Activated naive CD4-positive, alpha-beta T cell treated with anti-CD3 and anti-CD28 coated beads, Interleukin-2, amount 50 U/mL, for 24 hours (primary cell): ENCODE measurements around the gene RFESD.
"Not testable (repeated sequence)": the region's sequence is repeated elsewhere in the genome, so short reads cannot be mapped to it uniquely, and the experiment has no call there.

Experiments
- H3K27ac Mint-ChIP-seq: one replicate; pipeline ENCODE4 v1.8.0; 2021; ENCODE audit warnings: mild to moderate bottlenecking, mixed read lengths
- H3K27me3 Mint-ChIP-seq: one replicate; pipeline ENCODE4 v1.8.0; 2021; ENCODE audit warnings: mixed read lengths
- H3K36me3 Mint-ChIP-seq: one replicate; pipeline ENCODE4 v1.8.0; 2021; ENCODE audit warnings: mixed read lengths
- H3K4me1 Mint-ChIP-seq: one replicate; pipeline ENCODE4 v1.8.0; 2021; ENCODE audit warnings: mixed read lengths
- H3K4me3 Mint-ChIP-seq: one replicate; pipeline ENCODE4 v1.8.0; 2021; ENCODE audit warnings: mild to moderate bottlenecking, mixed read lengths
- H3K9me3 Mint-ChIP-seq: one replicate; pipeline ENCODE4 v1.8.0; 2021; ENCODE audit warnings: mixed read lengths

The RFESD gene

GRCh38 chr5:95669540-95669939 lies 23.0 kb downstream of the RFESD start:
- H3K4me1 Mint-ChIP-seq, result no peaks in the 10 kb centered on the region
- no peak overlapping the region for H3K27ac Mint-ChIP-seq
- no peak overlapping the region for H3K4me3 Mint-ChIP-seq
- no peaks in the 10 kb centered on the region for H3K27me3 Mint-ChIP-seq
- H3K9me3 Mint-ChIP-seq, result no peaks in the 10 kb centered on the region
- H3K36me3 Mint-ChIP-seq, result no peaks in the 10 kb centered on the region

GRCh38 chr5:95669985-95670384 lies 23.4 kb downstream of the RFESD start:
- Mint-ChIP-seq H3K27me3 (no peaks in the 10 kb centered on the region), H3K9me3 (no peaks in the 10 kb centered on the region), H3K4me3 (no peak overlapping the region), H3K27ac (no peak overlapping the region), H3K4me1 (no peaks in the 10 kb centered on the region), H3K36me3 (no peaks in the 10 kb centered on the region)

DNA sequence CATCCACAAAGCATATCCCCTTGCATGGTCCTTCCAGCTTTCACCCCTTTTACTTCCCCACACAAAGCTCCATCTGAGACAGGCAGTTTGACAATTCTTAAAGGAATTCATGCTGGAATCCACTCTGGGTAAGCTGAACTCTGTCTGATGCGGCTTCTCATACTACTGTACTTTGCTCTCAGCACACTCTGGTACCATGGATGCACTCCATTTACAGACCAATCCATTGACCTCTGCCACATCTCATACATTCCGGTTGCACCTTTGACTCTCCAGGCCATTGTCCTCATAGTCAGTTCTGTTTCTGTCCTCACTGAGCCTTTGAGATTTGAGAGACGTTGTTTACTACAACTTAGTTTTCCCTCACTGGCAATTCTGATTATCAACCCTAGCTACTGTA lies 24.0 kb downstream of the RFESD start:
- no peaks in the 10 kb centered on the region for H3K9me3 Mint-ChIP-seq
- H3K27me3 Mint-ChIP-seq, result no peaks in the 10 kb centered on the region
- no peaks in the 10 kb centered on the region for H3K36me3 Mint-ChIP-seq
- H3K4me1 Mint-ChIP-seq, result no peaks in the 10 kb centered on the region
- H3K27ac Mint-ChIP-seq, result no peak overlapping the region
- H3K4me3 Mint-ChIP-seq, result no peak overlapping the region

DNA sequence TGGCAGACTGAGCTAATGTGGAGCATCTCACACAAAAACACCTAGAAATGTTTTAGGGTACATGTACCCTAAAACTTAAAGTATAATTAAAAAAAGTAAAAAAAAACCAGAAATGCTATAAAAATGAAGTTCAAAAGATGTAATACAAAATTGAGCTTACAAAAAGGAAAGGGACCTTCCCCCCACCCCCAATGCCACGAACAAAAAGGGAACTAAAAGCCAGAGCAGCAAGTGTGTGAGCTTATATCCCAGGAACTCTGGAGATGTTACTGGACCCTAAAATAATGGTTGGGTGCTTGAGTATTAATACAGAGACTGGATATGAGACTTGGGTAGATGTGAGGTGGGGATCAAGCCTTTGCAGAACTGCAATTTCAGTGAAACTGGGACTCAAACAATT lies 25.2 kb downstream of the RFESD start:
- H3K4me1 Mint-ChIP-seq, result no peaks in the 10 kb centered on the region
- no peak overlapping the region for H3K4me3 Mint-ChIP-seq
- H3K9me3 Mint-ChIP-seq, result no peaks in the 10 kb centered on the region
- no peak overlapping the region for H3K27ac Mint-ChIP-seq
- no peaks in the 10 kb centered on the region for H3K36me3 Mint-ChIP-seq
- H3K27me3 Mint-ChIP-seq, result no peaks in the 10 kb centered on the region

GRCh38 chr5:95672641-95673040 lies 26.1 kb downstream of the RFESD start:
- no peaks in the 10 kb centered on the region for H3K36me3 Mint-ChIP-seq
- no peak overlapping the region for H3K4me3 Mint-ChIP-seq
- H3K27ac Mint-ChIP-seq, result no peak overlapping the region
- H3K27me3 Mint-ChIP-seq, result no peaks in the 10 kb centered on the region
- no peaks in the 10 kb centered on the region for H3K9me3 Mint-ChIP-seq
- no peaks in the 10 kb centered on the region for H3K4me1 Mint-ChIP-seq

DNA sequence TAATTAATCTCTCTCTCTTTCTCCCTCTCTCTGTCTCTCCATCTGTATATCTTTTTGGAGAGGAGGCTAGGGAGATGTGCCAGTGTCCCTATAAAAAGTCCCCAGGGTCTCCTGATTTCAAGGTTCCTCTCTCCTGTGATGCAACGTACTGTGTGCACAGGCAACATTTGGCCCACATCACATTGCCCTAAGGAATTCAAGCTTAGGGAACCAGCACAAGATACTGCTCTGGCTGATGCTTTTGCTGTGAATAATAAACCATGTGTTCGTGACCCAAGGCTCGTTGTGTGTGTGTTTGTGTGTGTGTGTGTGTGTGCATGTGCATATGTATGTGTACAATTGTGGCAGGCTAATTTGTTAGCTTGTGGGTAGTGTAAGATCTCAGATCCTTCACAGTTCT lies 26.5 kb downstream of the RFESD start:
- H3K4me1 Mint-ChIP-seq, result no peaks in the 10 kb centered on the region
- H3K27ac Mint-ChIP-seq, result no peak overlapping the region
- H3K4me3 Mint-ChIP-seq, result no peak overlapping the region
- no peaks in the 10 kb centered on the region for H3K27me3 Mint-ChIP-seq
- H3K36me3 Mint-ChIP-seq, result no peaks in the 10 kb centered on the region
- H3K9me3 Mint-ChIP-seq, result no peaks in the 10 kb centered on the region

DNA sequence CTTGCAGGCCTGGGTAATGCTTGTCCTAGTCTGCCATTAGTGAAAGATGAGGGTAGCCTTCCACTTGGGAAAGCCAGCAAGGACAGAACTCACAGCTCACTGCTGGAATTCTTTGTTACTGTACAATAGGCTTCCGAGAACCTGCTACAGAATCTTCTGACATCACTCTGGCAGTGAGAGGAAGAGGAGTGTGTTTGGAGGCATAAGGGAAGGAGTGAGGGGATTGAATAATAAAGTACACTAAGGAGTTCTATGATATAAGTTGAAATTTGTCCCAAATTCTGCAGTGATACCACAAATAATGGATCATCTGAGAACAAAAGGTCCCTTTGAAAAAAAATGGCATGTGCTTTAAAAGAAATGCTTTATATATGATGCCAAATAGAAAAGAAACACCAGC lies 36.3 kb downstream of the RFESD start, which contains the start of gene SPATA9:
SPATA9 (minus strand) TSS at position 101 of the 400 bp plus-strand sequence. CDS start 137 bp downstream, outside the sequence.
- no peaks in the 10 kb centered on the region for H3K4me1 Mint-ChIP-seq
- no peaks in the 10 kb centered on the region for H3K9me3 Mint-ChIP-seq
- no peaks in the 10 kb centered on the region for H3K36me3 Mint-ChIP-seq
- H3K4me3 Mint-ChIP-seq, result no peak within 1 kb of the TSS
- H3K27ac Mint-ChIP-seq, result no peak within 1 kb of the TSS
- H3K27me3 Mint-ChIP-seq, result peaks cover 1% of the 10 kb centered on the region

DNA sequence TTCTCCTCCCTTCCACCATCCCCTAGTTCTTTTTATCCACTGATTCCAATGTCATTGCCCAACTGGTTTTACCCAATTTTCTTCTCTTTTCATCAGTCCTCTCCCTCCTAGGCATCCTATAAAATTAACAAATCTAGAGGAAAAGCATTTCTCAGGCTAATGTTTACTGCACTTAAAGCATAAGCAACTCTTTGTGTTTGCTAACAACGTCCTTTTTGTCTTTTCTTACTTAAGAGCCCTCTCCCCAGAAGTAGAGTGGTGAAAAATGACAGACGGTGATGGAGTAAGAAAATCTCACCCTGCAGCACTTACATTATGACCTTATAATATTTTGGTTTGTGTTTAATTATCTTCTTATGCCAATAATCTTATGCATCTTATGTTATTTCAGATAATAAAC lies 37.8 kb downstream of the RFESD start:
- H3K4me3 Mint-ChIP-seq, result no peak overlapping the region
- no peak overlapping the region for H3K27ac Mint-ChIP-seq
- peaks cover 1% of the 10 kb centered on the region for H3K27me3 Mint-ChIP-seq
- H3K36me3 Mint-ChIP-seq, result no peaks in the 10 kb centered on the region
- no peaks in the 10 kb centered on the region for H3K4me1 Mint-ChIP-seq
- H3K9me3 Mint-ChIP-seq, result no peaks in the 10 kb centered on the region

DNA sequence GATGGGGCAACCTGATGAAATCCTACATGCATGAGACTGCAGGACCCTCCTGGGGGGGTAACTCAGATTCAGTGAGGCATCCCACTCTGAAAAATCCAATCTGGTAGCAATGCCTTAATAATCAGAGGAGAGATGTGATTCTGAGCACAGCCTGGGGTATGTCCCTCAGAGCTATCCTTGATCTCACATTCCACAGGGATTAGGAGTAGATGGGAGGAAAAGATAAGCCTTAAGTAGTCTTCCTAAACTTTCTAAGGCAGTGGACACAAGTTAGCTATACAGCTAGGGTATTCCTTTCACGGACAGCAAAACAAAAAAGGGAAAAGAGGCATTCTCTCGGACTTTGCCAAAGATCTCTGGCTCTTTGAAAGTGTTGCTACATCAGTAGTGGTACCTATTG lies 40.1 kb downstream of the RFESD start:
- Mint-ChIP-seq H3K4me1 (no peaks in the 10 kb centered on the region), H3K9me3 (no peaks in the 10 kb centered on the region), H3K27ac (no peak overlapping the region), H3K4me3 (no peak overlapping the region), H3K27me3 (peaks cover 1% of the 10 kb centered on the region), H3K36me3 (peaks cover 1% of the 10 kb centered on the region)

DNA sequence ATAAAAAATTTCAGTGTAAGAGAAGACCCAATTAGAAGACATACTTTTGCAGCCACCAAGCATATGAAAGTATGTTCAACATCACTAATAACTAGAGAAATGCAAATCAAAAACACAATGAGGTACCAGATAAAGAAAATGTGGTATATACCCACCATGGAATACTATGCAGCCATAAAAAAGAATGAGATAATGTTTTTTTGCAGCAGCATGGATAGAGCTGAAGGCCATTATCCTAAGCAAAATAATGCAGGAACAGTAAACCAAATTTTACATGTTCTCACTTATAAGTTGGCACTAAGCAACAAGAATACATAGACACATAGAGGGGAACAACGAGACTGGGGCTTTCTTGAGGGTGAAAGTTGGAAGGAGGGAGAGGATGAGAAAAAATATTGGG lies 43.1 kb downstream of the RFESD start:
- Mint-ChIP-seq H3K27me3 (no peaks in the 10 kb centered on the region), H3K4me3 (no peak overlapping the region), H3K4me1 (no peaks in the 10 kb centered on the region), H3K27ac (no peak overlapping the region), H3K36me3 (peaks cover 1% of the 10 kb centered on the region), H3K9me3 (no peaks in the 10 kb centered on the region)

- no peaks in the 10 kb centered on the region for H3K9me3 Mint-ChIP-seq
- H3K4me3 Mint-ChIP-seq, result no peak overlapping the region
- no peaks in the 10 kb centered on the region for H3K27me3 Mint-ChIP-seq
- no peak overlapping the region for H3K27ac Mint-ChIP-seq
- peaks cover 1% of the 10 kb centered on the region for H3K36me3 Mint-ChIP-seq
- H3K4me1 Mint-ChIP-seq, result no peaks in the 10 kb centered on the region
Measured at GRCh38 chr5:95690333-95690732, 43.8 kb downstream of the RFESD start.

DNA sequence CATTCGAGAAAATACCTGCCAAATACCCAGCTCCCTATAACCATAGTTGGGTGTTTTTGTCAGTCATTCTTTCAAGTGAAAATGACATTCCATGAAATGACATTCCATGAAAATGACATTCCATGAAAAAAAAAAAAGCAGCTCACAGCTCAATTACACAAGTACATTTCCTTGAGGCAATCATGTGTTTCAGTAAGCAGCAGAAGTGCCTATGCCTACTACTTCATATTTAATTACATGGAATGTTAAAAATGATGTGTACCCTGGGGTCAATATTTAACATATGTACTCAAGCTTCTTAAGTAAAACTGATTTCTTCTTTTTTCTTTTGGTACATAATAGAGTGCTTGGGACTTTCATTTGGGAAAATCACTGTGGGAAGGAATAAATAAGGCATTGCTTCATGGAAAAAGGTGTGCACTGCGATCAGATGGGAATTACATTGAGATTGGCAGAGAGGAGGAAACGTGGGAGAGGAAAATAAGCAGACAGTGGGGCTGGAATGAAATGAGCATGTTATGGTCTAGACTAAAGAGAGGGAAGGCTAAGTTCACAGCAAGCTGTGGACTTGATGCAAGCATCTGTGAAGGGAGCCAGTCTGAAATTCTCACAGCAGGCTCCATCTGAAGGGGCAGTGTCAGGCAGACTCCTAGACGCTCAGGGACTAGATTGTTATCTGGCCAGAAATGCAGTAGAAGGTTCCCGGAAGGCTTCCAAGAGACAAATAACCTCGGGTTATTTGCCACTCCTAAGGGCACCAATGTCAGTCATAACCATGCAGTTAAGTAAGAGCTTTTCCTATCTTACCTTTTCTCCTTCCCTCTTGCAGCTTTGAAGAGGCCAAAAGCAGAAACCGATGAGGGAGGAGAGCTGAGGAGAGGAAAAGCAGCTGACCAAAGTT lies 51.5 kb downstream of the RFESD start:
- Mint-ChIP-seq H3K9me3 (no peaks in the 10 kb centered on the region), H3K27me3 (peaks cover 5% of the 10 kb centered on the region), H3K27ac (no peak overlapping the region), H3K36me3 (no peaks in the 10 kb centered on the region), H3K4me3 (no peak overlapping the region), H3K4me1 (no peaks in the 10 kb centered on the region)

DNA sequence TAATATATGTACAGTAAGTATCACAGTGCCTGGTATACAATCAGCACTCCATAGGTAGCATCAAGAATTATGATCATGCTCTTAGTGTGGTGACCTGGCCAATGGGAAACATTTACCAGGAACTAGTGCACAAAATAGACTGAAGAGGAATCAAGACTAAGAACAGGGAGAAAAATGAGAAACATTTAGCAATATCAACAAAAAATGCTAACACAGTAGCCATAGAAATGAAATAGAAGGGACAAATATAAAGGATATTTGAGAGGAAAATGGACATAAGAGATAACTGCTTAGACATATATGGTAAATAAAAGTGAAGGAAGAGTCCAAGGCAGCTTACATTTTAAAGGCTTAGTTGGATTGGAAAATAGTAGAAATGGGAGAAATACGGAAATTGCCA lies 52.8 kb downstream of the RFESD start:
- H3K4me3 Mint-ChIP-seq, result no peak overlapping the region
- peaks cover 5% of the 10 kb centered on the region for H3K27me3 Mint-ChIP-seq
- H3K9me3 Mint-ChIP-seq, result no peaks in the 10 kb centered on the region
- no peaks in the 10 kb centered on the region for H3K4me1 Mint-ChIP-seq
- H3K27ac Mint-ChIP-seq, result no peak overlapping the region
- no peaks in the 10 kb centered on the region for H3K36me3 Mint-ChIP-seq

DNA sequence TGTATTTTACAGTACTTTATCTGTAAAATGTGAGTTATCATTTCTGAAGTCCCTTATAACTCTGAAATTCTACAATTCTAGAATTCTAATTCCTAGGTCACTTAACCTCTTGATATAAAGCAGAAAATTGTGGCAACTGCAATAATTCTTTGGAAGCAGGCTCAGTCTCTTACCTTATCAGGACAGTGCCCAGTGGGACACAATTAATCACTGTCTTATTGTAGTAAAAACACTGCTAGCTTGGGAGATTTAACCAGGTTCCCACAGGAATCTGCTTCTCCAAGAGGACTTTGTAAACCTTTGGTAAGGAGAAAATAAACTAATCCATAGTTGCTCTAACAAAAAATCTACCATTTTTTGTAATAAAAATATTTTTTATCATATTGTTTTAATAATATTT lies 54.5 kb downstream of the RFESD start:
- no peak overlapping the region for H3K4me3 Mint-ChIP-seq
- no peaks in the 10 kb centered on the region for H3K4me1 Mint-ChIP-seq
- no peak overlapping the region for H3K27ac Mint-ChIP-seq
- no peaks in the 10 kb centered on the region for H3K36me3 Mint-ChIP-seq
- no peaks in the 10 kb centered on the region for H3K9me3 Mint-ChIP-seq
- H3K27me3 Mint-ChIP-seq, result peaks cover 5% of the 10 kb centered on the region

GRCh38 chr5:95704150-95704549 lies 57.6 kb downstream of the RFESD start:
- Mint-ChIP-seq H3K4me3 (no peak overlapping the region), H3K27ac (no peak overlapping the region), H3K27me3 (no peaks in the 10 kb centered on the region), H3K9me3 (no peaks in the 10 kb centered on the region), H3K36me3 (no peaks in the 10 kb centered on the region), H3K4me1 (no peaks in the 10 kb centered on the region)

- H3K27me3 Mint-ChIP-seq, H3K4me1 Mint-ChIP-seq, H3K4me3 Mint-ChIP-seq, H3K27ac Mint-ChIP-seq, H3K9me3 Mint-ChIP-seq, H3K36me3 Mint-ChIP-seq: not testable (repeated sequence)
Measured at GRCh38 chr5:95706196-95706595, 59.6 kb downstream of the RFESD start.

GRCh38 chr5:95707055-95707454 lies 60.5 kb downstream of the RFESD start:
- no peak overlapping the region for H3K4me3 Mint-ChIP-seq
- no peak overlapping the region for H3K27ac Mint-ChIP-seq
- H3K4me1 Mint-ChIP-seq, result no peaks in the 10 kb centered on the region
- no peaks in the 10 kb centered on the region for H3K27me3 Mint-ChIP-seq
- no peaks in the 10 kb centered on the region for H3K36me3 Mint-ChIP-seq
- no peaks in the 10 kb centered on the region for H3K9me3 Mint-ChIP-seq
